Measurements from ENCODE around the gene GCHFR. TPM values are rescaled to one million over a fixed set of nuclear protein-coding genes. Genes with fewer than 3 reads are reported as not detected.

GCHFR gene
- 100 to 1,000 TPM in 3 of 4 donors, 10 to 100 TPM in 1; 96.7 to 222 (median 147) TPM for polyA plus RNA-seq
- long read RNA-seq, donor 1: 0 reads
- long read RNA-seq, donor 2, transcript GCHFR-201 (3 exons, 777 nt): major isoform, 53 of 57 reads
- long read RNA-seq, donor 2, partial matches to known transcripts: 0 of 57 reads
- long read RNA-seq, donor 2, other reads (novel, unspliced or antisense): 0 of 57 reads
- long read RNA-seq, donor 3, transcript GCHFR-202 (2 exons, 785 nt): minor isoform, 7 of 95 reads
- long read RNA-seq, donor 3, transcript GCHFR-201 (3 exons, 777 nt): major isoform, 88 of 95 reads
- long read RNA-seq, donor 3, partial matches to known transcripts: 0 of 95 reads
- long read RNA-seq, donor 3, other reads (novel, unspliced or antisense): 0 of 95 reads
- long read RNA-seq, donor 4, partial matches to known transcripts: 0 of 1 reads
- long read RNA-seq, donor 4, other reads (novel, unspliced or antisense): 0 of 1 reads
- long read RNA-seq, donor 5, transcript GCHFR-202 (2 exons, 785 nt): minor isoform, 8 of 90 reads
- long read RNA-seq, donor 5, transcript GCHFR-201 (3 exons, 777 nt): major isoform, 46 of 90 reads
- long read RNA-seq, donor 5, partial matches to known transcripts: 36 of 90 reads
- long read RNA-seq, donor 5, other reads (novel, unspliced or antisense): 0 of 90 reads
- long read RNA-seq, donor 6, transcript GCHFR-202 (2 exons, 785 nt): minor isoform, 5 of 194 reads
- long read RNA-seq, donor 6, transcript GCHFR-201 (3 exons, 777 nt): major isoform, 145 of 194 reads
- long read RNA-seq, donor 6, partial matches to known transcripts: 41 of 194 reads
- long read RNA-seq, donor 6, other reads (novel, unspliced or antisense): 0 of 194 reads
- long read RNA-seq, donor 7, transcript GCHFR-201 (3 exons, 777 nt): major isoform, 14 of 15 reads
- long read RNA-seq, donor 7, partial matches to known transcripts: 0 of 15 reads
- long read RNA-seq, donor 7, other reads (novel, unspliced or antisense): 0 of 15 reads
- long read RNA-seq, donor 8, partial matches to known transcripts: 0 of 1 reads
- long read RNA-seq, donor 8, other reads (novel, unspliced or antisense): 0 of 1 reads
- long read RNA-seq, donor 9, transcript GCHFR-201 (3 exons, 777 nt): major isoform, 34 of 42 reads
- long read RNA-seq, donor 9, partial matches to known transcripts: 6 of 42 reads
- long read RNA-seq, donor 9, other reads (novel, unspliced or antisense): 0 of 42 reads
- long read RNA-seq, donor 10, transcript GCHFR-201 (3 exons, 777 nt): major isoform, 76 of 81 reads
- long read RNA-seq, donor 10, partial matches to known transcripts: 0 of 81 reads
- long read RNA-seq, donor 10, other reads (novel, unspliced or antisense): 0 of 81 reads

GRCh38 chr15:40763801-40764628 lies at the start of gene GCHFR:
Gene GCHFR, plus strand, starts transcription at chr15:40764068. Its CDS starts 113 bp downstream, at chr15:40764181.
- DNase-seq: peak; percentile 86 to 96
- 0 to 1% (median 0%) methylated on average over 48 to 75 of the region's 75 CpGs for WGBS, 3 donors
- Histone ChIP-seq H3K4me3 (ENCODE audit: low read depth in 1 of 3, low read length in 3 of 3) (peak within 1 kb of the TSS; percentile 65 to 93 (median 70)), H3K36me3 (ENCODE audit: control insufficient read depth in 3 of 3, insufficient read depth in 2 of 3, low read depth in 1 of 3, low read length in 3 of 3) (peaks cover 0 to 40% (median 4%) of the 10 kb centered on the region in 3 donors), H3K27ac (ENCODE audit: low read depth in 1 of 3, low read length in 2 of 3) (peak within 1 kb of the TSS; percentile 84 to 99 (median 93)), H3K27me3 (ENCODE audit: control insufficient read depth in 3 of 3, insufficient read depth in 3 of 3, low read length in 3 of 3) (no peaks in the 10 kb centered on the region), H3K9me3 (ENCODE audit: control insufficient read depth in 2 of 2, insufficient read depth in 1 of 2, low read depth in 1 of 2, low read length in 1 of 2) (no peaks in the 10 kb centered on the region), H3K4me1 (ENCODE audit: control insufficient read depth in 3 of 3, insufficient read depth in 2 of 3, low read depth in 1 of 3, low read length in 2 of 3) (peaks cover 2 to 51% (median 3%) of the 10 kb centered on the region in 3 donors)
- FAIRE-seq: no peak

DNA sequence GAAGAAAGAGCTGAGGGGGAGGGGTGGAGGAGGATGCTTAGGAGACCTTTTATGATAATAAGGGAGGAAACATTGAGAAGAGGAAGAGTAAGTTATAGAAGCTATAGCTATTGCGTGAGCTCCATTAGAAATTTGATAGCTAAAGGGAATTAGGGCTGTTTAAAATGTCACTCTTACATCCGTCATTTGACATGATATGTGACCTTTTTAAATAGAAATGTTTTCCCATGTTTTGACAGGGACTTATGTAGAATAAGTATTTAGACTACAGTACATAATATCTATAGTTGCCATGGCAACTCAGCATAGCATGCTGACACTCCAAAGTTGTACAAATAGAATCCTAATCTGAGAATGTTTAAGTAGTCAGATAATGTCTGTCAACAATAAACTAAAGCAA lies 49.7 kb upstream of the GCHFR start:
- Histone ChIP-seq H3K27me3 (ENCODE audit: control insufficient read depth in 3 of 3, insufficient read depth in 3 of 3, low read length in 3 of 3) (no peaks in the 10 kb centered on the region), H3K9me3 (ENCODE audit: control insufficient read depth in 2 of 2, insufficient read depth in 1 of 2, low read depth in 1 of 2, low read length in 1 of 2) (no peaks in the 10 kb centered on the region), H3K36me3 (ENCODE audit: control insufficient read depth in 3 of 3, insufficient read depth in 2 of 3, low read depth in 1 of 3, low read length in 3 of 3) (peaks cover 0 to 15% (median 2%) of the 10 kb centered on the region in 3 donors), H3K27ac (ENCODE audit: low read depth in 1 of 3, low read length in 2 of 3) (no peak overlapping the region), H3K4me3 (ENCODE audit: low read depth in 1 of 3, low read length in 3 of 3) (no peak overlapping the region), H3K4me1 (ENCODE audit: control insufficient read depth in 3 of 3, insufficient read depth in 2 of 3, low read depth in 1 of 3, low read length in 2 of 3) (no peaks in the 10 kb centered on the region)
- no peak for DNase-seq
- no peak for FAIRE-seq
- WGBS, 3 donors: 53 to 68% (median 64%) methylated on average over 2 of the region's 2 CpGs

DNA sequence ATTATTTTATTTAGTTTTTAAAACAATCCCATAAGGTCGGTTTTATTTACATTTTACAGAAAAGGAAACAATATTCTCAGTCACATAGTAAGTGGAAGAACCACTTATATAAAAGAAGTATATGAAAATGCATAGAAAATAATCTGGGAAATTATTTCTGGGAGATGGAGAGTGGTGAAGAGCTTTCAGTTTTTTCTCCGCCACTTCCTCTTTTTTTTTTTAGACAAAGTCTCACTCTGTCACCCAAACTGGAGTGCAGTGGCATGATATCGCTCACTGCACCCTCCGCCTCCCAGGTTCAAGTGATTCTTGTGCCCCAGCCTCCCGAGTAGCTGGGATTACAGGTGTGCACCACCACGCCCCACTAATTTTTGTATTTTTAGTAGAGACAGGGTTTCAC lies 47.7 kb upstream of the GCHFR start:
- Histone ChIP-seq H3K36me3 (ENCODE audit: control insufficient read depth in 3 of 3, insufficient read depth in 2 of 3, low read depth in 1 of 3, low read length in 3 of 3) (peaks cover 0 to 13% (median 2%) of the 10 kb centered on the region in 3 donors), H3K27me3 (ENCODE audit: control insufficient read depth in 3 of 3, insufficient read depth in 3 of 3, low read length in 3 of 3) (no peaks in the 10 kb centered on the region), H3K4me3 (ENCODE audit: low read depth in 1 of 3, low read length in 3 of 3) (no peak overlapping the region), H3K27ac (ENCODE audit: low read depth in 1 of 3, low read length in 2 of 3) (no peak overlapping the region), H3K4me1 (ENCODE audit: control insufficient read depth in 3 of 3, insufficient read depth in 2 of 3, low read depth in 1 of 3, low read length in 2 of 3) (no peaks in the 10 kb centered on the region), H3K9me3 (ENCODE audit: control insufficient read depth in 2 of 2, insufficient read depth in 1 of 2, low read depth in 1 of 2, low read length in 1 of 2) (no peaks in the 10 kb centered on the region)
- FAIRE-seq (no peak), DNase-seq (no peak)
- WGBS, 3 donors: 92 to 93% (median 93%) methylated on average over 6 of the region's 6 CpGs

- Histone ChIP-seq H3K9me3 (ENCODE audit: control insufficient read depth in 2 of 2, insufficient read depth in 1 of 2, low read depth in 1 of 2, low read length in 1 of 2) (no peaks in the 10 kb centered on the region), H3K27me3 (ENCODE audit: control insufficient read depth in 3 of 3, insufficient read depth in 3 of 3, low read length in 3 of 3) (no peaks in the 10 kb centered on the region), H3K36me3 (ENCODE audit: control insufficient read depth in 3 of 3, insufficient read depth in 2 of 3, low read depth in 1 of 3, low read length in 3 of 3) (peaks cover 0 to 10% (median 2%) of the 10 kb centered on the region in 3 donors), H3K4me3 (ENCODE audit: low read depth in 1 of 3, low read length in 3 of 3) (no peak overlapping the region), H3K27ac (ENCODE audit: low read depth in 1 of 3, low read length in 2 of 3) (no peak overlapping the region), H3K4me1 (ENCODE audit: control insufficient read depth in 3 of 3, insufficient read depth in 2 of 3, low read depth in 1 of 3, low read length in 2 of 3) (no peaks in the 10 kb centered on the region)
- DNase-seq: no peak
- FAIRE-seq: no peak
- WGBS, 3 donors: 86 to 100% (median 90%) methylated on average over 1 of the region's 1 CpG
Observed at GRCh38 chr15:40721701-40722100, 42.2 kb upstream of the GCHFR start.

GRCh38 chr15:40722354-40722753 lies 41.5 kb upstream of the GCHFR start:
- 87 to 94% (median 91%) methylated on average over 4 of the region's 4 CpGs for WGBS, 3 donors
- FAIRE-seq: no peak

DNA sequence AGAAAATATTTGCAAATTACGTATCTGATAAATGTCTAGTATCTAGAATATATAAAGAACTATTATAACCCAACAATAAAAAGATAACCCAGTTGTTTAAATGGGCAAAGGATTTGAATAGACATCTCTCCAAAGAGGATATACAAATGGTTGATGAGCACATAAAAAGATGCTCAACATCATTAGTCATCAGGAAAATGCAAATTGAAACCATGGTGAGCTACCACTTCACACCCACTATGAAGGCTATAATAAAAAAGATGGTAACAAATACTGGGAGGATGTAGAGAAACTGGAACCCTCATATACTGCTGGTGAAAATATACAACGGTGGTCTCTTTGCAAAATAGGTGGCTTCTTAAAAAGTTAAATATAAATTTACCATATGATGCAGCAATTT lies 40.9 kb upstream of the GCHFR start:
- Histone ChIP-seq H3K9me3 (ENCODE audit: control insufficient read depth in 2 of 2, insufficient read depth in 1 of 2, low read depth in 1 of 2, low read length in 1 of 2) (no peaks in the 10 kb centered on the region), H3K27ac (ENCODE audit: low read depth in 1 of 3, low read length in 2 of 3) (no peak overlapping the region), H3K4me1 (ENCODE audit: control insufficient read depth in 3 of 3, insufficient read depth in 2 of 3, low read depth in 1 of 3, low read length in 2 of 3) (no peaks in the 10 kb centered on the region), H3K27me3 (ENCODE audit: control insufficient read depth in 3 of 3, insufficient read depth in 3 of 3, low read length in 3 of 3) (no peaks in the 10 kb centered on the region), H3K36me3 (ENCODE audit: control insufficient read depth in 3 of 3, insufficient read depth in 2 of 3, low read depth in 1 of 3, low read length in 3 of 3) (peaks cover 0 to 15% (median 2%) of the 10 kb centered on the region in 3 donors), H3K4me3 (ENCODE audit: low read depth in 1 of 3, low read length in 3 of 3) (no peak overlapping the region)
- 82 to 89% (median 85%) methylated on average over 2 of the region's 2 CpGs for WGBS, 3 donors
- FAIRE-seq: no peak
- DNase-seq: no peak

More at GRCh38 chr15:40722354-40722753, 41.5 kb upstream of the GCHFR start:
- Histone ChIP-seq H3K27me3 (ENCODE audit: control insufficient read depth in 3 of 3, insufficient read depth in 3 of 3, low read length in 3 of 3) (no peaks in the 10 kb centered on the region), H3K27ac (ENCODE audit: low read depth in 1 of 3, low read length in 2 of 3) (no peak overlapping the region), H3K9me3 (ENCODE audit: control insufficient read depth in 2 of 2, insufficient read depth in 1 of 2, low read depth in 1 of 2, low read length in 1 of 2) (no peaks in the 10 kb centered on the region), H3K4me3 (ENCODE audit: low read depth in 1 of 3, low read length in 3 of 3) (no peak overlapping the region), H3K36me3 (ENCODE audit: control insufficient read depth in 3 of 3, insufficient read depth in 2 of 3, low read depth in 1 of 3, low read length in 3 of 3) (peaks cover 0 to 12% (median 2%) of the 10 kb centered on the region in 3 donors), H3K4me1 (ENCODE audit: control insufficient read depth in 3 of 3, insufficient read depth in 2 of 3, low read depth in 1 of 3, low read length in 2 of 3) (no peaks in the 10 kb centered on the region)
- DNase-seq: no peak

GRCh38 chr15:40723919-40724318 lies 39.9 kb upstream of the GCHFR start:
- Histone ChIP-seq H3K4me1 (ENCODE audit: control insufficient read depth in 3 of 3, insufficient read depth in 2 of 3, low read depth in 1 of 3, low read length in 2 of 3) (no peaks in the 10 kb centered on the region), H3K27me3 (ENCODE audit: control insufficient read depth in 3 of 3, insufficient read depth in 3 of 3, low read length in 3 of 3) (no peaks in the 10 kb centered on the region), H3K9me3 (ENCODE audit: control insufficient read depth in 2 of 2, insufficient read depth in 1 of 2, low read depth in 1 of 2, low read length in 1 of 2) (no peaks in the 10 kb centered on the region), H3K27ac (ENCODE audit: low read depth in 1 of 3, low read length in 2 of 3) (no peak overlapping the region), H3K36me3 (ENCODE audit: control insufficient read depth in 3 of 3, insufficient read depth in 2 of 3, low read depth in 1 of 3, low read length in 3 of 3) (peaks cover 0 to 15% (median 0%) of the 10 kb centered on the region in 3 donors), H3K4me3 (ENCODE audit: low read depth in 1 of 3, low read length in 3 of 3) (no peak overlapping the region)
- no peak for DNase-seq
- FAIRE-seq: no peak
- WGBS, 3 donors: 83 to 92% (median 84%) methylated on average over 2 of the region's 2 CpGs
